Muscle of arm (tissue), 12 donors: ENCODE results near the gene UGT1A1. TPM values are rescaled to one million over a fixed set of nuclear protein-coding genes. Genes with fewer than 3 reads are reported as not detected.

ENCODE experiments used
- DNase-seq: peaks from one replicate; pipeline ENCODE4 v3.0.0-alpha.2; 2013
- polyA plus RNA-seq, 12 donors: library from polyadenylated mRNA; unstranded; fragments of 120-200 nt; gene quantifications; one replicate each; pipeline ENCODE4 v1.2.1, GENCODE V29; 2013; ENCODE audit not compliant: insufficient read length in 12 of 12

The UGT1A1 gene
- polyA plus RNA-seq, 12 donors: 0.05 to 0.14 (median 0.06) TPM; not detected in 8

DNA sequence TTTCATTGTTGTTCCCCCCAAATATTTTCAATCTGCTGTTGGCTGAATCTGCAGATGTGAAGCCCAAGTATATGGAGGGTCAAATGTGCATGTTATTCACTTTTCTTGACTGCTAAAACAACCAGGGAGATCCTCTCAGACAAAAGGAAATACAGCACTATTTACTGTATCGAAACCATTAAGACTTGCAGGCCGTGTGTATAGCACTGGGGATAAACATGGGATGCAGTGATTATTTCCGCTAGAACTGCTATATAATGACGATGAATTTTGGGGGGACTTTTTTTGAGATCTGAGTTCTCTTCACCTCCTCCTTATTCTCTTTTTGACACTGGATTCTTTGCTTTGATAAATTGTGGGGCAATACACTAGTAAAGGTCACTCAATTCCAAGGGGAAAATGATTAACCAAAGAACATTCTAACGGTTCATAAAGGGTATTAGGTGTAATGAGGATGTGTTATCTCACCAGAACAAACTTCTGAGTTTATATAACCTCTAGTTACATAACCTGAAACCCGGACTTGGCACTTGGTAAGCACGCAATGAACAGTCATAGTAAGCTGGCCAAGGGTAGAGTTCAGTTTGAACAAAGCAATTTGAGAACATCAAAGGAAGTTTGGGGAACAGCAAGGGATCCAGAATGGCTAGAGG is 3.5 kb upstream of the UGT1A1 start:
- DNase-seq: no peak

DNA sequence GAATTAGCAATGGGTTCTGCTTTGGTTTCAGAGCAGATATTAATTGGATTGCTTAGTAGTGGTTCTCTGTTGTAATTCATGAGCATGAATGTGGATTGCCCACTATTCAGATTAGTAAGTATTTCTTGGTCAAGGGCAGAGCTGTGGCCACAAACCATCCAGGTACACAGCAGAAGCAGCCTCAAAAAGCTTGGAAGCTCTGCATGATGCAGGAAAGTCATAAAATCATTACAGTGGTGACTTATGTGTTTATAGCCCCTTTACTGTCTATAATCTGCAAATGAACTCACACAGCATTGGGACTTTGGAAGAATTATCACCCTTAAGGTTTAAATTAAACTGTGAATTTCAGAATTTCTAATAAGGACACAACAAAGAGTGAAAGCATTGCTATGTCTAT is 1.9 kb upstream of the UGT1A1 start:
- DNase-seq: no peak

DNA sequence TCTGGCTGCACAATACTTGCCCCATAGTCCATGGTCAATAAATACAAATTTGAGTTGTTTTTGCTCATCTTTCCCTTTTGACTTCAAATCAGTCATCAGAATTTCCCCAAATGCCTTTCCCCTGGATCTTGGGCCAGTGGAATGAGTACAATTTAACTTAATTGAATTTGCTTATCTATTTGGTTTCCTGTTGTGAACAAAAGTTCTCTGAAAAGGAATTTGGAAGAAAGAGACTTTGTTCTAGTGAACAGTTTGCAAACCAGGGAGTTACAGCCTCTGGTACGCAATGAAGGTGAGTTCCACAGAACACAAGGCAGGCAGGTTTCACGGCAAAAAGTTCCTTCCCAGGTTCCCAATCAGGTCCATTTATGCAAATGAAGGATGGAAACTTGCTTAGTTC is 1.2 kb upstream of the UGT1A1 start:
- no peak for DNase-seq

DNA sequence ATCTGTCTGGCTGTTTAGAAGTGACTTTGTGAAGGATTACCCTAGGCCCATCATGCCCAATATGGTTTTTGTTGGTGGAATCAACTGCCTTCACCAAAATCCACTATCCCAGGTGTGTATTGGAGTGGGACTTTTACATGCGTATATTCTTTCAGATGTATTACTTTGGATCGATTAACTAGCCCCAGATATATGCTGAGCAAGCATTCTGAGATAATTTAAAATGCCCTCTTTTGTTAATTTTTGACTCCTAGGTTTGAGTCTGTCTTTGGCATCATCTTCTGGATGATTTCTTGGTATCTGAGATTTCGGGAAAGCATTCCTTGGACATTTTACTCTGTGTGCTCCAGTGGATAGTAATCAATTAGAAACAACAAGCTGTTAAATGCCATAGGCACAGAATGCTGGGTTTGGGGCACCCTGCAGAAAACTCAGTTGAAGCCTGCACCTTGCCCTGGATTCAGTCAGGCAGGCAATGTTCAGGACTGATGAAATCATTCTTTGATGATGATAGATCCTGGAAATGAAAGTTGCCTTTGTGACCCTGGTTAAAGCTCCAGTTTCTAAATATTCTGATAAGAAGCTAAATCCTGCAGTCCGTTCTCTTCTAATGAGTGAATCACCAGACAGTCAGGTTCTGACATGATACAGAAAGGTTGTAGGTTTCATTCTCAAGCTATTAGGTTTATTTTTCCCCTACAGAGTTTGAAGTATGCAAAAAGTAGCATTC is 1.1 kb downstream of the UGT1A1 start:
- no peak for DNase-seq

DNA sequence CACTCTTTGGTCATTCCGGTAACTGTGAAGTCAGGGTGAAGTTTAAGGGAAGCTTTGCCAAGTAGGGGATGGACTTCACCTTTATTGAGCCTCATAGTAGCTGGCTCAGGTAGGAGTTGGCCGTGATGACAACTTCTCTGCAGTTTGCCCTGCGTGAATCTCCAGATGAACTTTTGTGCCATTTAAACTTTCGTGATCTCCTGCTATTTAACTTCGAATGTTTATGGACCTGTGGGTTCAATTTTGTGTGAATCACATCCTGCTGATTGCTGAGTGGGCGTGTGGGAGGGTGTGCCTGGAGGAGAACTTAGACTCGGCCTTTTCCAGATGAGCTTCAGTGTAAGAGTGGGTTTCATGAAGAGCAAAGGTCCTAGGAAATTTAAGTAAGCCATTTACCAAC is 4.2 kb downstream of the UGT1A1 start:
- DNase-seq: no peak

DNA sequence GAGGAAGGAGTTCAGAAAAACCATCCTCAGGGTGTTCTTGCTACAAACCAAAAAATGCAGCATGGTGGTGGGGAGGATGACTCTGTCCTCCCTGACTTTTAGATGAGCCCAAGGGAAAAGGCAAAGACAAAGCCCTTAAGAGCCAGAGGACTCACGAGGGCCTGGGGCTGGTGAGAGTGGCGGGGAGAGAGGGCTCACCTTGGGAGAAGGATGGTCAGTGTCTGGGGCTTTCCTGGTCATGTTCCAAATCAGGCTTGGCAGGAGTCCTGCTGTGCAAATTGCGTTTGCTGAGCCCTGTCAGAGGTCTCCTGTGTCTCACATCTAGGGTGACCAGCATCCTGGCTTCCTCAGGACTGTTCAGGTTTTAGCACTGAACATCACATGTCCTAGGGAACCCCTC is 4.7 kb downstream of the UGT1A1 start:
- no peak for DNase-seq

DNA sequence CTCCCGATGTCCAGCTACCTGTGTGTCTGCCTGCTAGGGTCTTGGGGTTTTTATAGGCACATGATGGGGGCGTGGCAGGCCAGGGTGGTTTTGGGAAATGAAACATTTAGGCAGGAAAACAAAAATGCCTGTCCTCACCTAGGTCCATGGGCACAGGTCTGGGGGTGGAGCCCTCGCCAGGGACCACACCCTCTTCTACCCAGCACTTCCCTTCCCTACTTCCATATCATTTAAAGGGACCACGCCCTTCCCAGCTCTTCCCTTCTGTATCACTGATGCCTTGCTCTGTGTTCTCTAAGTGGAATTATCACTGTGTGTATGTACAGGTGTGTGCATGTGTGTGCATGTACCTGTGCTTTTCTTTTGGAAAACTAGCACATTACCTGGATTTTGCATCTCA is 6.3 kb downstream of the UGT1A1 start:
- DNase-seq: no peak

DNA sequence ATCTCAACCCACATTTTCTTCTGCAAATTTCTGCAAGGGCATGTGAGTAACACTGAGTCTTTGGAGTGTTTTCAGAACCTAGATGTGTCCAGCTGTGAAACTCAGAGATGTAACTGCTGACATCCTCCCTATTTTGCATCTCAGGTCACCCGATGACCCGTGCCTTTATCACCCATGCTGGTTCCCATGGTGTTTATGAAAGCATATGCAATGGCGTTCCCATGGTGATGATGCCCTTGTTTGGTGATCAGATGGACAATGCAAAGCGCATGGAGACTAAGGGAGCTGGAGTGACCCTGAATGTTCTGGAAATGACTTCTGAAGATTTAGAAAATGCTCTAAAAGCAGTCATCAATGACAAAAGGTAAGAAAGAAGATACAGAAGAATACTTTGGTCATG is 8.0 kb downstream of the UGT1A1 start:
- DNase-seq: no peak

DNA sequence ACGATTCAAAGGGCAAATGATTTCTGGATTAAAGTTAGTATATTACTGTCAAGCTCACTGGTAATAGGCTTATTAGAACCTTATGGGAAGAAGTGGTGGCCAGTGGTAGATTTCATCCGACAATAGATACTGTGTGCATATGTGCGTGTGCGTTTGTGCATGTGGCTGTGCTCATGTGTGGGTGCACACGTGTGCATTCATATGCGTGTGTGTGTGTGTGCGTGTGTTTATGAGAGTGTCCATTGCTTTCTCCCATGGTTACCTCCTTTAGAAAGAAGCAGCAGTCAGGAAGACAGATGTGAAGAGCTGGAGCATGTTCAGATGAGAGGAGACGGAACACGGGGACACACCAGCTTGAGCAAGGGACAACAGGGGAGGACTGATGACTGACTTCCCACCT is 9.2 kb downstream of the UGT1A1 start:
- DNase-seq: no peak

DNA sequence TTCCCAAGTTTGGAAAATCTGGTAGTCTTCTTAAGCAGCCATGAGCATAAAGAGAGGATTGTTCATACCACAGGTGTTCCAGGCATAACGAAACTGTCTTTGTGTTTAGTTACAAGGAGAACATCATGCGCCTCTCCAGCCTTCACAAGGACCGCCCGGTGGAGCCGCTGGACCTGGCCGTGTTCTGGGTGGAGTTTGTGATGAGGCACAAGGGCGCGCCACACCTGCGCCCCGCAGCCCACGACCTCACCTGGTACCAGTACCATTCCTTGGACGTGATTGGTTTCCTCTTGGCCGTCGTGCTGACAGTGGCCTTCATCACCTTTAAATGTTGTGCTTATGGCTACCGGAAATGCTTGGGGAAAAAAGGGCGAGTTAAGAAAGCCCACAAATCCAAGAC is 12.1 kb downstream of the UGT1A1 start:
- DNase-seq: no peak

DNA sequence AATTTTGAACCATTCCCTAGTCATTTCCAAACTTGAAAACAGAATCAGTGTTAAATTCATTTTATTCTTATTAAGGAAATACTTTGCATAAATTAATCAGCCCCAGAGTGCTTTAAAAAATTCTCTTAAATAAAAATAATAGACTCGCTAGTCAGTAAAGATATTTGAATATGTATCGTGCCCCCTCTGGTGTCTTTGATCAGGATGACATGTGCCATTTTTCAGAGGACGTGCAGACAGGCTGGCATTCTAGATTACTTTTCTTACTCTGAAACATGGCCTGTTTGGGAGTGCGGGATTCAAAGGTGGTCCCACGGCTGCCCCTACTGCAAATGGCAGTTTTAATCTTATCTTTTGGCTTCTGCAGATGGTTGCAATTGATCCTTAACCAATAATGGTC is 12.5 kb downstream of the UGT1A1 start:
- no peak for DNase-seq

DNA sequence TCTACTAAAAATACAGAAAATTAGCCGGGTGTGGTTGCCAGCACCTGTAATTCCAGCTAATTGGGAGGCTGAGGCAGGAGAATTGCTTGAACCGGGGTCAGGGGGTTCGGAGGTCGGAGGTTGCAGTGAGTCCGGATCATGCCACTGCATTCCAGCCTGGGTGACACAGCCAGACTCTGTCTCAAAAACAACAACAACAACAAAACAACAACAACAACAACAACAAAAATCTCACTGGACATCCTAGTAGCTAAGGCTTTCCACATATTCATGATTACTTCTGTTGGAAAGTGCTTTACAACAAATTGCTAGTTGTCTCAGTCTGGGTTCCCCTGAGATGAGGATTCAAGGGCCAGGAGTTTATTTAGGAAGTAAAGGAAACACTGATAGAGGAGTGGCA is 13.8 kb downstream of the UGT1A1 start:
- DNase-seq: no peak

DNA sequence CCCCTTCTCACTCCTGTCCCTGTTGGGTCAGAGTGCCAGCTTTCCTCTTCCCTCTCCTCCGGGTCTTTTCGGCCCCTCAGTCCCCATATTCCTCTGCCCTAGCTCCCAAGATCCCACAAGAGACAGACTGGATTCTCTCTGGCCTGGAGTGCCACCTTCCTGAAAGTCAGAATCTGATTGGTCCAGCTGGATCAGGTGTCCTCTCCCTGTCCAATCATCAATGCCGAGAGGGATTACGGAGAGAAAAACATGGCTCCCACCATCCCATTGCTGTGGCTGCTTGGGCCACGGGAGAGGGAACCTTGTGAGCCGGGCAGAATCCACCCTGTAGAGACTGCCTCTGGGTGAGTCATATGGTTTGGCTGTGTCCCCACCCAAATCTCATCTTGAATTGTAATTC is 15.3 kb downstream of the UGT1A1 start:
- no peak for DNase-seq

DNA sequence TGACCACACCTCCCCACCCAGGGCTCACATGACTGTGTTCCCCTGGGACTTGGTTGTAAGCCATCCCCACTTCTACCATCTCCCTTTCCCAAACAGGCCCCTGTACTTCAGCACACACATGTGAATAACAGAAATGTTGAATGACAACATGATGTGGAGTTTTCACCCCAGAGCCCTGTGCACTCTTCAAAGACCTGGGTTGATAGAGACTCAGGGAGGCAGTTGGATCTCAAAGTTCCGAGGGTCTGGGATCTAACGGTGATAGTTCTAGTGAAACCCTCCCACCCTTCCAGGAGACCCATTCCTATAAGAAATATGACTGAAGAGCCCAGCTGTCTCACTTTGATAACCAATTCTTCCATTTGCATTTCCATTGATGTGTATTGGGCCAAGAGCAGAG is 18.0 kb downstream of the UGT1A1 start, which contains the start of gene MROH2A:
TSS of gene MROH2A (plus strand) at position 301 of the 400 bp plus-strand sequence. CDS start 1,029 bp downstream, outside the sequence.
- DNase-seq: no peak

DNA sequence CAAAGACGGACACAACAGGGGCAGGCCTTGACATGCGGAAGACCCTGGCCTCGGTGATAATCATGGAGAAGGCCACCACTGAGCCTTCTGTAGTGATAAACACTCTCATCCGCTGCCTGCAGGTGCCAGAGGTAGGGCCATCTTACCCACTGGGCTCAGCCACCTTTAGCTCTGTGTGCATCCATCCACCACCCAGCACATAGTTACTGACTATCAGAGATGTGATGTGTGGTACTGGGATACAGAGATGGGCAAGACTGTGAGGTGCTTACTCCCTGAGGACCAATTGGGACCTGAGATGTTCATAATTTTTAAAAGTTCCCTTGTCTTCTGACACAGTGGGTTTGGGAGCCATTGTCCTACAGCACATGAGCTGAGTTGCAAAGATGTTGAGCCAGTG is 19.7 kb downstream of the UGT1A1 start:
- DNase-seq: no peak

DNA sequence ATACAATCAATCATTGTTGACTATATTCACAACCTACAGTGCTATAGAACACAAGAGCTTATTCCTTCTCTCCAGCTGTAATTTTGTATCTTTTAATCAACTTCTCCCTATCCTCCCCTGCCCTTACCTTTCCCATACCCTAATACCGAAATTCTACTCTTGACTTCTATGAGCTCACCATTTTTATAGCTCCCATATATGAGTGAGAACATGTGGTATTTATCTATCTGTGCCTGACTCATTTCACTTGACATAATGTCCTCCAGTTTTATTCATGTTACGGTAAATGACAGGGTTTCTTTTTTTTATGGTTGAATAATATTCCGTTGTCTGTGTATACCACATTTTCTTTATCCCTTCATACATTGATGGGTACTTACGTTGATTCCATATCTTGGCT is 20.7 kb downstream of the UGT1A1 start:
- DNase-seq: no peak

DNA sequence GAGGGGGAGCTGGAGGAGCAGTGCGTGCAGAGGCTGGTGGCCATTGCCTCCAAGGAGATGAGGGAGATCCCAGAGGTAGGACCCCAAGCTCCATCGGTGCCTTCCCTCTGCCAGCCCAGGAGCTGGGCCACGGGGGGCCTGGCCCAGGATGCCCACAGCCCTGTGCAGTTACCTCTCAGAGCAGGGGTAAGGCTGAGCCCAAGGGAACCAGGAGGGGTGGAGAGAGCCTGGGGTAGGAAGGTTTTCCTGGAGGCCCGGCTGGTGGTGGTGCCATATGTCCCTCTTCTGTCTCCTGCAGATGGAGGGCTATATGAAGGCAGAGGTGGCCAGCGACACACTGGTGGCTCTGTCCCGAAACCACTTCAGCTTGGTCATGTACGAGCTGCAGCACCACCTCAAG is 29.5 kb downstream of the UGT1A1 start:
- DNase-seq: no peak

DNA sequence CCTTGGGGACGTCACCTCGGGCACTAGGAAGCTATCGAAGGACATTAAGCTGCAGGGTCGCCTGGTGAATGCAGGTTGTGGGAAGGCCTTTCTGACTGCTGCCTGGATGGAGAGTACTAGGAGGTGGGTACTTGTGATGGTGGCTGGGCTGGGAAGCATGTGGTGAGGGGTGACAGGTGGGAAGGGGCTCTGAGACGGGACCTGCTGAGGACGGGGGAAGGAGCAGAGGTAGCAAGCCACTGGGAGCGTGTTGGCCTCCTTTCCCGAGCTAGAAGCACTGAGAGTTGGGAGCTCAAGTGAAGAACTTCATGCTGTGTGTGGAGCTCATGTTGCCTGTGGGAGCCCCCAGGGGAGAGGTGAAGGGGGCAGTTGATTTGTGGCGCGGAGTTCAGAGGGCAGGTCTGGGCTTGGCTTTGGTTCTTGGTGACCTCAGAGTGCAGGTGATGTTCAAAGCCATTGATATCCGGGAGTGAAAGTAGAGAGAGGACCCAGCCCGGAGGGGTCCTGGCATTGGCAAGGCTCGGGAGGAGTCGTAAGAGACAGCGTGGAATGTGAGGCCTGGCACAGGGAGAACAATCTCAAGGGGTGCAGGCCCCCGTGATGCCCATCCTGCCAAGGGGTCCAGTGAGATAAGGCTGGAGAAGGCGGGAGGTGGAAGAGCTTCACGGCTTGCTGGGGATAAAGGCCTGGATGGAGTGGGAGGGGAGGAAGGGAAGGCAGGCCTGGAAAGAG is 31.2 kb downstream of the UGT1A1 start:
- DNase-seq: no peak

DNA sequence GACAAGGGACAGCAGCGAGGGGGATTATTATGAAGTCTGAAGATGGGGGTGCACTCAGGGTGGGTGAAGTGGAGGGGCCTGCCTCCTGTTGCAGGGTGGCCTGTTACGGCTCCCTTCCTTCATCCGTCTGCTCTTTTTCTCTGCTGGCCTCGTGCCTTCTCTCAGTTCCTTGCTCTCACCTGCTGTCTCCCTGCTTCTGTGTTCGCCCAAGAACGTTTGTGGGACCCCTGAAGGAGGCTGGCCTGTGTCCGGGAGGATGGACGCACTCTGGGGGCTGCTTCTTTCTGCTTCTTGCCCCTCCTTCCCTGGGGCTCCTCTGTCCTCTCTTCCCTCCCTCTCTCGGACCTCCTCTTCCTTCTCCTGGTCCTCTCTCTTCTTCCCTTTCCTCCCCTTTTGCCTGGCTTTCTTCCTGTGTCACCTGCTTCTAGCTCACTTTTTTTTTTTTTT is 31.8 kb downstream of the UGT1A1 start:
- no peak for DNase-seq

DNA sequence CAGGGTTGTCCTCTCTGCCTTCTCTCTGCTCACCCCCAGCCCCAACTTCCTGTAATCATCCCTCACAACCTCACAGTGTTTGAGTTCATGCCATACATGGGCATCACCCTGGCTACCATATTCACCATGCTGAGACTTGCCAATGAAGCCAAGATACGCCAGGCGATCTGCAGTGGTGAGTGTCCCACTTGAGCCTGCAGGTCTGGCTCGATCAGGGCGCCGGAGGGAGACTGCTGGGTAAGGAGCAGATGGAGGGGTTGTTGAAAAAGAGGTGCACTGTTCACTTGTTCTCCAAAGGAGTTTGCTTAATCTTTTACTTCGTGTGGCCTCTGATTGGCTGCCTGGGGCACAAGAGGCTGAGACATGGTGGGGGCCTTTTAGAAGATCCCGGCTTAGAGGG is 32.6 kb downstream of the UGT1A1 start:
- no peak for DNase-seq

DNA sequence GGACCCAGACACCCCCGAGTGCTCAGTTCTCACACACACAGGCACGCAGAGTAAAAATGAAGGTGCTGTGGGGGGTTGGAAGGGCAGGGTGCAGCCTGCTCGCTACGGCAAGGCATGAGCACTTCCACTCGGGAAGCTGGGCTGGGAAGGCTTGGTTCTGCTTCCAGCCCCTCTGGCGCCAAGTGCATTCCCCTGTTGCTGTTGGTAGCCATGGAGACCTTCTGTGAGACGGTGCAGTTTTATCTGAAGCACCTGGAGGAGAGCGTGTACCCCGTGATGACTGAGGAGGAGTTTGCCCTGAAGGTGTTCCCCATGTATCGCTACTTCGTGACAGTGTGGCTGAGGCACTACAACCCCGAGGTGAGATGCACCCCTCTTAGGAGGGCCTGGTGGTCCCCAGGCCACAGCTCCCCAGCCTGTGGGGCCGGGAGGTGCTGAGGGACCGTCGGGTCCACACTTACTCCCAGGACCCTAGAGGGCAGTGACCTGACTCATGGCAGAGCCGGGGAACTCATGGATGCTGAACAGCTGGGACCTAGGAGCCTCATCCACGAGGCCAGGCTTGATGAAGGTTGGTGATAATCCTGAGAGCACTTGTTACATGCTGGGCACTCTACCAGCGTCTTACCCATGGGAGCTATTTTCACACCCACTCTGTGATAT is 33.5 kb downstream of the UGT1A1 start:
- DNase-seq: no peak

DNA sequence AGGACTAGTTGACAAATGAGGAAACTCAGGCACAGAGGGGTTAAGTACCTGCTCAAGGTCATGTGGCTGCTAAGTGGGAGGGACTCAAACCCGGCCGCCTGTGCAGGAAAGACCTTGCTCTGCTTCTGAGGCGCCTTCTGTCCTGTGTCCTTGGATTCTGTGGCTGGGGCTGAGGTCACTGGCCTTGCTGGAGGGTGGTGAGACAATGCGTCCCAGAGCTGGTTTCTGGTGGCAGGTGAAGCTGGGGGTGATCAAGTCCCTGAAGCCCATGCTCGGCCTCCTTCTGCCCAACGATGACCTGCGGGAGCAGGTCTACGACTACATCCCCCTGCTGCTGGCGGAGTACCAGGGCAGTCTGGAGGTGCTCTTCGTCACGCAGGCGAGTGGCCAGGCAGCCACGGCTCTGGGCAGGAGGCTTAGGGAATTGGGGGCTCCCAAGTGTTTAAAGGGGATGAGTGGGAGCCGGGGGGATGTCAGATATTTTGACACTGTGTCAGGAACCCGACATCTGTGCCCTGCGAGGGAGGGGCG is 34.1 kb downstream of the UGT1A1 start:
- DNase-seq: no peak
